ENCODE results near the gene DRAM1. TPM values are rescaled to one million over a fixed set of nuclear protein-coding genes. Genes with fewer than 3 reads are reported as not detected.

The DRAM1 gene
- total and polyA plus RNA-seq, 9 of the 15 experiments (the other 6 are each of a cell fraction or from before 2014, with no cell fraction given), result 1.4 to 4.3 (median 2.7) TPM

DNA sequence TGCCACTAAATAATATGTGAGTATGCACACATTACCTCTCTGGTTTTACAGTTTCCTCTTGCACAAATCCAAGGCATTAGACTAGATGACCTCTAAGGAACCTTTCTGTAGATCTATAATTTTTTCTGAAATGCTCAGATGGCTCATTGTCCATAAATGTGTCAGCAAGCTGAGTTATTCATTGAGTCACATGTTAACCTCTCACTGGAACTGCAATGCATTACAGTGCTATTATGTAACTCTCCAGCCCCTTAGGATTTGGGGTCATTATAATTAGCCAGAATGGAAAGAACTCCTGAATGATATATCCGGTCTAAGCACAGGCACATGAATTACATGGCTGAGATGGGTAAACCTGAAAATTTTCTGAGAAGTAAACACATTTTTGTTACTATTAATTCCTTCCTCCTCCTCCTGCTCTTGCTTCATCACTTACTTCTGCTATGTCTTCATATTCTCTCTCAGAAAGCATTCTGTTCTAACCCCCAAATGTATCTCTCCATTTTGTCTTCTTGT is 20.3 kb upstream of the DRAM1 start (continued):
- TF ChIP-seq, protein P1, sequence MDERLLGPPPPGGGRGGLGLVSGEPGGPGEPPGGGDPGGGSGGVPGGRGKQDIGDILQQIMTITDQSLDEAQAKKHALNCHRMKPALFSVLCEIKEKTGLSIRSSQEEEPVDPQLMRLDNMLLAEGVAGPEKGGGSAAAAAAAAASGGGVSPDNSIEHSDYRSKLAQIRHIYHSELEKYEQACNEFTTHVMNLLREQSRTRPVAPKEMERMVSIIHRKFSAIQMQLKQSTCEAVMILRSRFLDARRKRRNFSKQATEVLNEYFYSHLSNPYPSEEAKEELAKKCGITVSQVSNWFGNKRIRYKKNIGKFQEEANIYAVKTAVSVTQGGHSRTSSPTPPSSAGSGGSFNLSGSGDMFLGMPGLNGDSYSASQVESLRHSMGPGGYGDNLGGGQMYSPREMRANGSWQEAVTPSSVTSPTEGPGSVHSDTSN (CRISPR knock-in tag; IDR thresholded peaks at IDR 0.05; ENCODE audit: low read depth), result no peak
- TF ChIP-seq, protein P1 (tag; conservative IDR thresholded peaks at IDR 0.05; ENCODE audit: low read depth), result peak; percentile 94
- TF ChIP-seq GABPA (tag; conservative IDR thresholded peaks at IDR 0.05; ENCODE audit: low read depth) (no peak), U2AF1 (optimal IDR thresholded peaks at IDR 0.05; ENCODE audit: low read depth, low read length) (no peak), KLF1 (tag; IDR thresholded peaks at IDR 0.05) (no peak)

DNA sequence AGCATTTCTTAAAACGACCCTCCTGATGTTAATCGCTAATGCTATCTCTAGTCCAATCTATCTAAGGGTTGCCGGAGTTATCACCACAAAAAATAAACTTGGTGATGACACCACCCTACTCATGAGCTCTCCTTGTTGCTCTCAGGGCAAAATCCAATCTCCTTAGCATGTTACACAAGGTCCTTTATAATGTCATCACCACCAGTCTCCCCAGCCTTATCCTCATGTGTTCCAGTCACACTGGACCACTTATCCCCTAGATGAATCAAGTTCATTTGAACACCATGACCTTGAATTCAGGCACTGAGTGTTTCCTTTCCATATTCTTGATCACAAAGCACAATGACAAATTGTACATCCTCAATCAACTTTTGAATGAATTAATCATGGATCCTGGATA is 19.0 kb upstream of the DRAM1 start:
- in situ Hi-C loops (cut with MboI) (no loop called here), intact Hi-C loops (cut with micrococcal nuclease) (no loop called here)
- FAIRE-seq, result no peak
- no peaks in the 10 kb centered on the region for H3K79me2 ChIP-seq (ENCODE audit: control insufficient read depth, insufficient read depth, low read length)
- no peak overlapping the region for H3K4me2 ChIP-seq (ENCODE audit: insufficient read depth, low read length)
- CTCF ChIA-PET (ENCODE audit: low intra/inter-chr PET ratio), result no interaction called here
- H4K20me1 ChIP-seq (replicated peaks; ENCODE audit: control insufficient read depth, insufficient read depth, low read length), result no peaks in the 10 kb centered on the region
- no peaks in the 10 kb centered on the region; a peak in 1 of 5 replicates for H3K27me3 ChIP-seq (ENCODE audit: control insufficient read depth in 2 of 2, insufficient read depth in 2 of 2, low read length in 2 of 2)
- no peak for DNase-seq (ENCODE audit: extremely low read depth in 1 of 4, low spot score in 3 of 4)
- H3K9me1 ChIP-seq (ENCODE audit: control insufficient read depth, insufficient read depth, low read length), result no peaks in the 10 kb centered on the region
- H2AFZ ChIP-seq (ENCODE audit: low read depth, low read length), result 0 out of 2 replicates have a peak overlapping the region, but pooled peaks have one; percentile 8
- POLR2A ChIA-PET, result interaction anchor here (0.6 kb wide), 1 partner anchor 19 kb away, joined by 3 read pairs; the partner anchor contains the start of gene DRAM1
- H3K9ac ChIP-seq (ENCODE audit: insufficient read depth in 1 of 2, low read depth in 2 of 2, low read length in 2 of 2), result no peak overlapping the region
- H3K4me1 ChIP-seq (replicated peaks in 1 of 2; ENCODE audit: control insufficient read depth in 2 of 2, insufficient read depth in 2 of 2, low read length in 2 of 2), result peaks cover 19 to 37% of the 10 kb centered on the region in 2 experiments
- H3K36me3 ChIP-seq (ENCODE audit: control insufficient read depth, insufficient read depth, low read length), result no peaks in the 10 kb centered on the region
- no TSS peak for BruUV-seq (replicated peaks)
- ATAC-seq, result no peak
- H3K27ac ChIP-seq (ENCODE audit: extremely low read depth, low read depth, low read length), result no peak overlapping the region
- TF ChIP-seq BRF1 (IDR thresholded peaks at IDR 0.05; ENCODE audit: borderline replicate concordance, extremely low read depth, insufficient read length) (no peak), CEBPG (CRISPR knock-in tag; IDR thresholded peaks at IDR 0.05) (no peak), CEBPG (tag; conservative IDR thresholded peaks at IDR 0.05 in 1 of 2, IDR thresholded peaks at IDR 0.05 in 1 of 2) (0 out of 4 replicates have a peak, but pooled peaks of 1 of the 2 experiments have one; percentile 16)
- 65% methylated on average over 3 of the region's 3 CpGs for WGBS (ENCODE audit: insufficient coverage, low coverage, missing lambda C conversion rate)
- H3K4me3 ChIP-seq, result no peak overlapping the region
- peaks cover 3% of the 10 kb centered on the region; the same call in 1 of the 2 replicates for H3K9me3 ChIP-seq (replicated peaks; ENCODE audit: control insufficient read depth, insufficient read depth, low read depth, low read length)

Measured in K562 (cell line).